GM15510 (cell line): ENCODE results near the gene CDADC1.

ENCODE experiments used
- POLR2A ChIP-seq: IDR thresholded peaks from 3 replicates; pipeline ENCODE4 v1.6.1; 2011; ENCODE audit warnings: borderline replicate concordance; ENCODE audit not compliant: insufficient read length; ENCODE audit errors: extremely low read depth

The CDADC1 gene

DNA sequence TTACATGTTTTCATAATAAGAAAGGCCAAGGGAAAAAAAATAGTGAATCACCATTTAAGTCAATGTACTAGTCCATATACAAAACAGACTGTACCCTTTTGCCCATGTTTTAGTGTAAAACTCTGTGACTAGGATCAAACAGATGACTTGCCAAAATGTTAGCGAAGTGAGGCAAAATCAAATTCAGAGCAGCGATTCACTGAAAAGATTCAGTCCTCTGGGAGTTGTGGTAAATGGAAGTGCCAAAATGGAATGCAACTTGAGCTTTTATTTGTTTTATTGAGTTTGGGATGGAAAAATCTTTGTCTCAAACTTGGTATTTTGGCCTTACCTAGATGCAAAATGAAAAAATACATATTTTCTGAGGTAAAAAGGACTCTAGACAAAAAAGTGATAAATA lies 9.1 kb downstream of the CDADC1 start:
- no peak for TF ChIP-seq POLR2A

DNA sequence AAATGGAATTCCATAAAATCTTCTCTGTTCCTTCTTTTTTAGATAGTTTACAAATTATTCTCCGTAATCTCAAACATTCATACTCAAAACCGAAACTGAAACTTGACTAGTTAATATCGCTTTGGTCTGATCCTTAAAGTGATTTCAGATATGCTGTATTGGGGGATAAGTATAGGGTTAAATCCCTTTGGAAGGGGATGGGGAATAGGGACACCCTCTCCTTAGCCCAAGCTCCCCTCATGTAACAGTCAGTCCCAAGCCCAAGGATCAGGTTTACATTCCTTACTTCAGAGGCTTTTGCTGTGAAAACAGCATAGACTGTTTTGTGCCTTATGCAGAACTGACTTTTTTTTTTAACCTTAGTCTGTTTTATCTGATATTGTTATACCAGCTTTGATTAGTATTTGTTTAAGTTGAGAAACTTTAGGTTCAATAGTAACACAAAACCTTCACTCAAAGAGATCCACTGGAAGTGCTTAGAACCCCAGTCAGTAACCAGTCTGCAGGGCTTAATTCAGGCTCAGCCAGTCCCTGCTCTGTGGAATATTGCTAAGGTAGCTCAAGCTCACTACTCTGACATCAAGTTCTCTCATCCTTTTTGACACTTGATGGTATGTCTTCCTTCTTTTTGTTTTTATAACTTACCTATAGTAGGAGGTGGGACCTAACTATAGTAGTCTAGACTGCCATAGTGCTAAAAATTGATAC lies 10.5 kb downstream of the CDADC1 start:
- no peak for TF ChIP-seq POLR2A

DNA sequence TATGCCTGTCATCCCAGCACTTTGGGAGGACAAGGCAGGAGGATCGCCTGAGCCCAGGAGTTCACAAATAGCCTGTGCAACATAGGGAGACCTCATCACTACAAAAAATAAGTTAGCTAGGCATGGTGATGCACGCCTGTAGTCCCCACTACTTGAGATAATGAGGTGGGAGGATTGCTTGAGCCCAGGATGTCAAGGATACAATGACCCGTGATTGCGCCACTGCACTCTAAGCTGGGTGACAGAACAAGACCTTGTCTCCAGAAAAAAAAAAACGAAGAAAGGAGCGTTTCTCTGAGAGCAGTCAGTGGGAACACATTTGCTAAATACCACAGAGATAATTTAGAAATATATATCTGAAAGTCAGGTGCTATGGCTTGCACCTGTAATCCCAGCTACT lies 11.9 kb downstream of the CDADC1 start:
- TF ChIP-seq POLR2A: no peak

DNA sequence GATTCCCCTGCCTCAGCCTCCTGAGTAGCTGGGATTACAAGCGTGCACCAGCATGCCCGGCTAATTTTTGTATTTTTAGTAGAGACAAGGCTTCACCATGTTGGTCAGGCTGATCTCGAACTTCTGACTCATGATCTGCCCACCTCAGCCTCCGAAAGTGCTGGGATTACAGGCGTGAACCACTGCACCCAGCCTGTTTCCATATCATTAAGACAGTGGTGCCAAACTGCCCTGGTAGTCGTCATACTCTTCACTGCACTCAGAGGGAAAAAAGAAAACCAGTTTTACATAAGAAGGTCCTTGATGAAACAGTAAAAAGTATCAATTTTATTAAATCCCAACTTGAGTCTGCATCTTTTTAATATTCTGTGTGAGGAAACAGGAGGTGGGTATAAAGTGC lies 14.9 kb downstream of the CDADC1 start:
- no peak for TF ChIP-seq POLR2A

DNA sequence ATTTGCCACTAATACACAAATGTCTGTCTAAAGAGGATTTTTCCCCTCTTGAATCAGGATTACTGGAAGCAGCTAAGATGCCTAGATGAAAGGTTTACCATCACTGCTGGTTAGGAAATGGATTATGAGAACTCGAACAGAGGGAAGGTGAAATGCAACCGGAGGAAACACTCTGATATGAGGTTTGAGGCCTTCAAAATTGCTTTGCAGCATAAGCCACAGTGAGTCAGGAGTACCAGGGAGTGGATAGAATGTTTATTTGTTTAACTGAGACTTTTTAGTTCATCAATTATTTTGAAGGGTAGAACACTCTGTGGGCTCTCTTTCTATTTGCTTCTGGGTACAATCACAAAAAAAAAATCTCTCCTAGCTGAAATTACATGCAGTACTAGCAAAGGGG lies 18.1 kb downstream of the CDADC1 start:
- TF ChIP-seq POLR2A: no peak

DNA sequence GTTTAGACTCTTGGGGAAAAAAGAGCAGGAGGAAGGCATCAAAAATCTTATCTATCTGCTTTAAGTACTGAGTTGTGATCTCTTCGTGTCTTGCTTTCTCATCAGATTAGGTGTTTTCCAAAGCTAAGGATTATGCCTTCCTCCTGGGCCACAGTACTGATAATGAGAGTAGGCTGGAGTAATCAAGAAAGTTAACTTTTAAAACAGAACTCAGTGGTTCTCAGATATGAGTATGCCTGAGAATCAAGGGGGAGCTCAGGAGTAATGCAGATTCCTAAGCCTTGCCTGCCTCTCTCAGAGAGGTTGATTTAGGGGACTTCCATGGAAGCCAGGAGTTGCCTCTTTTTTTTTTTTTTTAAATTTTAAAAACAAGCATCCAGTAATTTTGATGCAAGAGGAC lies 23.5 kb downstream of the CDADC1 start:
- TF ChIP-seq POLR2A: no peak

DNA sequence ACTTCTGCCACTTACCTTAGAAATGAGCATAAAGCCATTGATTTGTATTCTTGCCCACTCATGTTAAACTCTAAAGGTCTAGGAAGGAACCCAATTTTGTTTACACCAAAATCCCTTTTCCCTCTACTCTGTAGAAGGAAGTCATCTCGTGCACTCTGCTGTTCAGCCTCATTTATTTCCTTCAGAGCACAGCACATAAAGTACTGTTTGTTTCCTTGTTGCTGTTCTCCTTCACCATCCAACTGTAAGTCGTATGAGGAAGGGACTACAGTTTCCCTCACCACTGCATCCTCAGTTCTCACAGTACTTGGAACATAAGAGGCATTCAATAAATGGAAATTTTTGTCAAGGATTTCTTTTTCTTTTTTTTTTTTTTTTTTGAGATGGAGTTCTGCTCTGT lies 24.6 kb downstream of the CDADC1 start:
- TF ChIP-seq POLR2A: no peak

DNA sequence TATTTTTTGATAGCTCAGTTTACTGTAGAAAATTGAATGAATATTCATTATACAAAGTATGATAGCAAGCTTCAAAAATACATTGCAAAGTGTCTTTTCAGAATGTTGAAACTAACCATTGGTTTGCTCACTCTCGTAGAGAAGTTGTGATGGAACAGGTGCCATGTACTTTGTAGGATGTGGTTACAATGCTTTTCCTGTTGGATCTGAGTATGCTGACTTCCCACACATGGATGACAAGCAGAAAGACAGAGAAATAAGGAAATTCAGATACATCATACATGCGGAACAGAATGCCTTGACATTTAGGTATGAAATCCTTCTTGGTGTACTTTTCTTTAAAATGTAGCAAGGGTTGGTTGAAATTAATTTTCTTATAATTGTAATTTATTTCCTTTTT lies 30.5 kb downstream of the CDADC1 start:
- no peak for TF ChIP-seq POLR2A

DNA sequence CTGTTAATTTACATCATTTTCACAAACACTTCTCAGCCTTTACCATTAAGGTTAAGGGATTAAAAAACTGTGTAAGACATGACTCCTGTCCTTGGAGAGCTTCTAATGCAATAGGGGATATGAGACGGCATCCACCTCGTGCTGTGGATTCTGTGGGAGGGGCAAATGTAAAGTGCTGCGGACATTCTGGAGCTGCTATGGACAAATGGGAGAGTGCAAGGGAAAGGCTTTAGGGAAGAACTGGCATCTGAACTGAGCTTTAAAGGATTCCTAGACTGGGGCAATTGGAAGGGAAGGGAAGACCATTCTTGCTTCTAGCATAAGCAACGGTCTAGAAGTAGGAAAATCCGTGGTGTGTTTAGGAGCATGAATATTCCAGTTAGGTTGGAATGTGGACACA lies 31.4 kb downstream of the CDADC1 start:
- TF ChIP-seq POLR2A: no peak

DNA sequence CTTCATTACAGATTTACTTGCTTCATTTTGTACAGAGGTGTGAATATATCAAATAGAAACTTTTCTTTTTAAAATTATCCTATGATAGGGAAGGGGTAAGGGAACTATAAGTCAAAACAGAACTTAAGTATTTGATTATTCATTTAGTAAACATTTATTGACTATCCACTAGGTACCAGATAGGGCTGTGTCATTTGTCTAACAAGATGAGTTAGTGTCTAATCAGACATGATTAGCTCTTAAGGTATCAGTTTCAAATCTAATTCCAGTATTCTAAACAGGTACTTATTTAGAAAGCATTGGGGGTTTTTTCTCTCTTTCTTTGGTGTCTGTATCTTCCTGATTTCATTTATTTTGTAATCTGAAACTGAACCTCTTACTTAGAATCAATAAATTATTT lies 32.2 kb downstream of the CDADC1 start:
- TF ChIP-seq POLR2A: no peak

DNA sequence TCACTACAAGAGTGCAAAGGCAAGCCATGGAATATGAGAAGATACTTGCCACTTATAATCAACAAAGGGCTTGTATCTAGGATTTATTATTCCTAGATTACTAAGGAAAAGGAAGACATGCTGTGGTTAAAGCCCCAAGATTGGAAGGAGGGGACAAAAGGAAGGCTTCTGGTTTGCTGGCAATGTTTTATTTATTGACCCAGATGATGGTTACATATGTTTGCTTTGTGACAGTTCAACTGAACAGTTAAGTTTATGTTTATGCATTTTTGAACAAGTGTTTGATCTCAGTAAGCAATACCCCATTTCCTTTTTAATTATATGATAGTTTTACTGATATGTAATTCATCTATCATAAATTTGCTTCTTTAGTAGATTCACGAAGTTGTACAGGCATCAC lies 40.3 kb downstream of the CDADC1 start:
- no peak for TF ChIP-seq POLR2A

DNA sequence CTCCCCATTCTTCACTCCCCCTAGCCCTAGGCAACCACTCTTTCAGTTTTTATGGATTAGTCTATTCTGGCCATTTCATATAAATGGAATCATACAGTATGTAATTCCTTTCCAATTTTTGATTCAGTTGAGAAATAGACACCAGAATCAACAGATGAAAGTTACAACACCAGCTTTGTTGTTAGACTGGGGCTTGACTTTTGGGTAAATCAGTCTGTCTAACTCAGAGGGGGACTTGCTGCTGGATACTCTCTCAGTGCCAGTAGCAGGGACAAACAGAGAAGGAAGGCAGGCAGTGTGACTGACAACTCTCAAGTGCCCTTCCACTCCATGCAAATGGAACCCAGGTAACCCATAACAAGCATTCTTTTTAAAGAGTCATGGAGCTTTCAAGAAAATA lies 40.7 kb downstream of the CDADC1 start:
- no peak for TF ChIP-seq POLR2A

DNA sequence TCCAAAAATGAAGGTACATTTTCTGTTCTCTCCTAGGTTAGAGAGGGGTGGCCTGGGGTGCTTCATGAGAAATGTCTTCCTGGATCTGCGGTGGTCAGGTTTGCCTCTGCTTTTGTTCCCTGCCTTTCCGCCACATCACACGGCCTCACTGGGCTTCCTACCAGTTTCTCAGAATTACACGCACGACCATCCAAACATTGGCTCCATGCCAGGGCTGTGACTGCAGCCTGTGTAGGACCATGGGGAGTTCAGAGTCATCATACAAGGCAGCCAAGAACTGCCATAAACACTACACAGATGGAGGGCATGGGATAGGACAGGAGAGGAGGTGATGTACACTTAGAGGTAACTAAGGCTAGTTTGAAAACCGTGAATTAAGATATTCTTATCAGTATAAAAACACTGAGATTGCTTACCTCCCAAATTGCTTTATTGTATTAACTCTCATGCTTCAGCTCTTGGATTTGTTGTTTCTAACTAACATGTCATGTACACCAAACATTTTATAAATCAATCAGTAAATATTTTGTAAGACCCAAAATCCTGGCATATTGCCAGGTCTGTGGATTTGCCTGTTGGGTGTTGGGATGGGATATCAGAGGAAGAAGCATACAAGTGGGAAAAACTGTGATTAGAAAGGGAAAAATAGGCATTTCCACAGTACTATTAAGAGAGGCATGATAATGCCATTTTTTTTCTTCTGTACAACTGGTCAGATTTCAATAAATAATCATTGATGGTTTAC lies 45.2 kb downstream of the CDADC1 start:
- no peak for TF ChIP-seq POLR2A

DNA sequence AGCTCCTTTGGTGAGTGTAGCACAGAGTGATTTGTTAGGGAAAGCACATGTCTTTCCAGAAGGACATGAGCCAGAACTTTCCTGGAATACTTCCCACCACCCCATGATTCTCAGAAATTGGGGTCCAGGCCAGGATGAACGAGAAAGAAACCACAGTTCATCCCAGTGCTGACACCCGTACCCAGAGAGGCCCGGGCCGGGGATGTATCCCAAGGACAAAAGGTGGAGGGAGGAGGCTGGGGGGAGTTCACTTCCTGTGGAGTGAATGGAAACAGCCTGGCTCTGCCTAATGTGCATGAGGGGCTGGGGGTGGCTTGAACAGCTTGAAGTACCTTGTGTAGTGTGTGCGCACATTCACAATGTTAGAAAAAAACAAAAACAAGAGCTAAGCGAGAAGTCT lies 47.5 kb downstream of the CDADC1 start:
- no peak for TF ChIP-seq POLR2A

DNA sequence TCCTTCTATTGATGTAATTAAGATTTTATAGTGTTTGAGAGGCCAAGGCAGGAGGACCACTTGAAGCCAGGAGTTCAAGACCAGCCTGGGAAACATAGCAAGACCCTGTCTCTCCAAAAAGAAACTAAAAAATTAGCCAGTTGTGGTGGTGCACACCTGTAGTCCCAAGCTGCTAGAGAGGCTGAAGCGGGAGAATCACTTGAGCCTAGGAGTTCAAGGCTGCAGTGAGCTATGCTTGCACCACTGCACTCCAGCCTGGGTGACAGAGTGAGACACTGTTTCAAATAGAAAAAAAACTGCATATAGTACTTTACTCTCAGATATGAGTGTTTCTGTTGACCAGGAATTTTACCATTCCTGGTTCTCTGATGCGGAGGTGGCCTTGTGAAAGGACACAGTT lies 48.9 kb downstream of the CDADC1 start:
- no peak for TF ChIP-seq POLR2A

DNA sequence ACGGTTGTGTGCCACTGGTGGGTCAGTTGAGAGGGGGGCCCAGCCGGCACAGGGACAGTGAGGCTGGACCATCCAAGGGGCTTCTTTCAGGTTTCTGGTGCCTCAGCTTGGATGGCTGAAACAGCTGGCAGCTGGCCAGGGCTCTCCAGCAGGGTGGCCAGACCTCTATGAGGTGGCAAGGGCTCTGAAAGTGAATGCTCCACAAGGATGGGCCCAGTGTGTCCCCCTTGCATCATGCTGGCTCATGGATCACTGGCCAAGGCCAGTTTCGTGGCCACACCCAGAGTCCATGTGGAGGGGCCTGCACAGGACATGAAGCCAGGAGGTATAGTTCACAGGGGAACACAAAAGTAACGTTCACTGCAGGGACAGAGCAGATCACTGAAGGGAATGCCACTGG lies 49.6 kb downstream of the CDADC1 start:
- no peak for TF ChIP-seq POLR2A
